GM10266 (cell line): Measurements from ENCODE around the gene SLAIN1.

Experiments
- DNase-seq: peaks from one replicate; pipeline ENCODE4 v3.0.0; 2012; ENCODE audit errors: extremely low spot score
- CTCF ChIP-seq: IDR thresholded peaks from 2 replicates; pipeline ENCODE4 v1.5.1; 2012; ENCODE audit warnings: mild to moderate bottlenecking, low read depth; ENCODE audit not compliant: control insufficient read depth, insufficient read depth; ENCODE audit errors: missing control alignments

The SLAIN1 gene

GRCh38 chr13:77752512-77753069, 55.1 kb downstream of the SLAIN1 start:
- no peak for TF ChIP-seq CTCF
- DNase-seq: no peak

- no peak for DNase-seq
- no peak for TF ChIP-seq CTCF
These were observed 63.4 kb downstream of the SLAIN1 start for GRCh38 chr13:77760893-77761292.

GRCh38 chr13:77767413-77767812, 69.9 kb downstream of the SLAIN1 start:
- TF ChIP-seq CTCF: no peak
- DNase-seq: no peak

GRCh38 chr13:77774181-77774580, 76.7 kb downstream of the SLAIN1 start:
- no peak for DNase-seq

GRCh38 chr13:77776704-77777103, 79.2 kb downstream of the SLAIN1 start:
- DNase-seq: no peak
- no peak for TF ChIP-seq CTCF

More at GRCh38 chr13:77774181-77774580, 76.7 kb downstream of the SLAIN1 start:
- TF ChIP-seq CTCF: no peak

GRCh38 chr13:77779552-77780272, 82.2 kb downstream of the SLAIN1 start:
- TF ChIP-seq CTCF: peak; percentile 57
- DNase-seq: peak; percentile 21

GRCh38 chr13:77781808-77782207, 84.3 kb downstream of the SLAIN1 start:
- DNase-seq: no peak
- no peak for TF ChIP-seq CTCF
